ENCODE data around the gene FHL3.
"Not testable (repeated sequence)": the region's sequence is repeated elsewhere in the genome, so short reads cannot be mapped to it uniquely, and the experiment has no call there.

Gene FHL3

GRCh38 chr1:38032992-38033391 is 27.7 kb upstream of the FHL3 start:
- DNase-seq, result not testable (repeated sequence)

GRCh38 chr1:38031513-38031866 is 26.2 kb upstream of the FHL3 start:
- DNase-seq, result no peak

GRCh38 chr1:38030596-38031512 is 25.5 kb upstream of the FHL3 start:
- no peak for DNase-seq

- DNase-seq, result peak; percentile 37
Measured at GRCh38 chr1:38029685-38030511, 24.6 kb upstream of the FHL3 start.

GRCh38 chr1:38029081-38029681 is 23.9 kb upstream of the FHL3 start:
- peak; percentile 46 for DNase-seq

- no peak for DNase-seq
Measured at GRCh38 chr1:38028671-38029070, 23.4 kb upstream of the FHL3 start.

- DNase-seq, result no peak
Measured at GRCh38 chr1:38028105-38028591, 22.8 kb upstream of the FHL3 start.

- DNase-seq, result no peak
Measured at GRCh38 chr1:38027201-38028104, 22.1 kb upstream of the FHL3 start.

- peak; percentile 62 for DNase-seq
Measured at GRCh38 chr1:38026592-38027200, 21.4 kb upstream of the FHL3 start.

GRCh38 chr1:38025664-38026063 is 20.4 kb upstream of the FHL3 start:
- no peak for DNase-seq

GRCh38 chr1:38025233-38025632 is 19.9 kb upstream of the FHL3 start:
- no peak for DNase-seq

- DNase-seq, result no peak
Measured at GRCh38 chr1:38022810-38023209, 17.5 kb upstream of the FHL3 start.

GRCh38 chr1:38021969-38022368 is 16.7 kb upstream of the FHL3 start:
- DNase-seq, result no peak

GRCh38 chr1:38020396-38020795 is 15.1 kb upstream of the FHL3 start:
- no peak for DNase-seq

- no peak for DNase-seq
Measured at GRCh38 chr1:38018864-38019343, 13.6 kb upstream of the FHL3 start.

- DNase-seq, result no peak
Measured at GRCh38 chr1:38015978-38016725, 10.8 kb upstream of the FHL3 start.

- no peak for DNase-seq
Measured at GRCh38 chr1:38014724-38015424, 9.6 kb upstream of the FHL3 start.

GRCh38 chr1:38014171-38014570 is 8.9 kb upstream of the FHL3 start:
- no peak for DNase-seq

- DNase-seq, result no peak
Measured at GRCh38 chr1:38013227-38013622, 7.9 kb upstream of the FHL3 start.
